Peyer's patch (tissue), 4 donors: ENCODE measurements around the gene ELMOD1. TPM values are rescaled to one million over a fixed set of nuclear protein-coding genes. Genes with fewer than 3 reads are reported as not detected.

ENCODE experiments used
- DNase-seq, 3 donors: peaks; one replicate each; pipeline ENCODE4 v3.0.0-alpha.2; 2017 to 2019
- H3K27ac ChIP-seq, 4 donors: fragments of 200-600 bp; sonication (generic); one replicate each; pipeline ENCODE4 v1.5.1; 2016 to 2019
- H3K27me3 ChIP-seq, 2 donors: fragments of 200-600 bp; sonication (generic); one replicate each; pipeline ENCODE4 v1.5.1; 2019
- H3K36me3 ChIP-seq, 3 donors: fragments of 200-600 bp; sonication (generic); one replicate each; pipeline ENCODE4 v1.5.1; 2016 to 2019
- H3K4me1 ChIP-seq, 4 donors: fragments of 200-600 bp; sonication (generic); one replicate each; pipeline ENCODE4 v1.5.1; 2016 to 2019
- H3K4me3 ChIP-seq, 4 donors: fragments of 200-600 bp; sonication (generic); 1 replicate in 3 of 4; 2 replicates in 1 of 4; pipeline ENCODE4 v1.5.1; 2016 to 2019; ENCODE audit warnings: mild to moderate bottlenecking in 1 of 4
- H3K9me3 ChIP-seq, 4 donors: fragments of 200-600 bp; sonication (generic); one replicate each; pipeline ENCODE4 v1.5.1; 2016 to 2019; ENCODE audit warnings: mild to moderate bottlenecking in 1 of 4
- POLR2A ChIP-seq, 2 donors: fragments of 450-650 bp; IDR thresholded peaks; one replicate each; pipeline ENCODE4 v1.5.1; 2017; ENCODE audit warnings: antibody characterized with exemption in 2 of 2, mild to moderate bottlenecking in 2 of 2, moderate library complexity in 2 of 2
- total RNA-seq, 4 donors: library from RNA; depleted of rRNA; stranded (reverse); fragments of >200 nt; gene quantifications; one replicate each; pipeline ENCODE4 v1.1.0, GENCODE V29; 2016
- TF ChIP-seq, protein P1 (sequence below), 6 experiments: fragments of 450-650 bp in 4 of 6; fragments of 200-600 bp in 2 of 6; sonication (generic) in 1 of 6; IDR thresholded peaks; one replicate each; pipeline ENCODE4 v1.5.1; 2017 to 2019; ENCODE audit warnings: antibody characterized with exemption in 6 of 6, mild to moderate bottlenecking in 3 of 6, moderate library complexity in 1 of 6

ELMOD1 gene
- total RNA-seq, 4 donors from 2014 or later: not detected

- Histone ChIP-seq H3K9me3 (no peaks in the 10 kb centered on the region), H3K4me1 (no peaks in the 10 kb centered on the region), H3K27ac (no peak overlapping the region), H3K4me3 (no peak overlapping the region), H3K27me3 (no peaks in the 10 kb centered on the region), H3K36me3 (no peaks in the 10 kb centered on the region)
- TF ChIP-seq POLR2A (IDR thresholded peaks at IDR 0.05): no peak
- TF ChIP-seq, protein P1, sequence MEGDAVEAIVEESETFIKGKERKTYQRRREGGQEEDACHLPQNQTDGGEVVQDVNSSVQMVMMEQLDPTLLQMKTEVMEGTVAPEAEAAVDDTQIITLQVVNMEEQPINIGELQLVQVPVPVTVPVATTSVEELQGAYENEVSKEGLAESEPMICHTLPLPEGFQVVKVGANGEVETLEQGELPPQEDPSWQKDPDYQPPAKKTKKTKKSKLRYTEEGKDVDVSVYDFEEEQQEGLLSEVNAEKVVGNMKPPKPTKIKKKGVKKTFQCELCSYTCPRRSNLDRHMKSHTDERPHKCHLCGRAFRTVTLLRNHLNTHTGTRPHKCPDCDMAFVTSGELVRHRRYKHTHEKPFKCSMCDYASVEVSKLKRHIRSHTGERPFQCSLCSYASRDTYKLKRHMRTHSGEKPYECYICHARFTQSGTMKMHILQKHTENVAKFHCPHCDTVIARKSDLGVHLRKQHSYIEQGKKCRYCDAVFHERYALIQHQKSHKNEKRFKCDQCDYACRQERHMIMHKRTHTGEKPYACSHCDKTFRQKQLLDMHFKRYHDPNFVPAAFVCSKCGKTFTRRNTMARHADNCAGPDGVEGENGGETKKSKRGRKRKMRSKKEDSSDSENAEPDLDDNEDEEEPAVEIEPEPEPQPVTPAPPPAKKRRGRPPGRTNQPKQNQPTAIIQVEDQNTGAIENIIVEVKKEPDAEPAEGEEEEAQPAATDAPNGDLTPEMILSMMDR (IDR thresholded peaks at IDR 0.05): no peak
- no peak for DNase-seq
Observed at GRCh38 chr11:107677924-107678631, 87.1 kb downstream of the ELMOD1 start.

DNA sequence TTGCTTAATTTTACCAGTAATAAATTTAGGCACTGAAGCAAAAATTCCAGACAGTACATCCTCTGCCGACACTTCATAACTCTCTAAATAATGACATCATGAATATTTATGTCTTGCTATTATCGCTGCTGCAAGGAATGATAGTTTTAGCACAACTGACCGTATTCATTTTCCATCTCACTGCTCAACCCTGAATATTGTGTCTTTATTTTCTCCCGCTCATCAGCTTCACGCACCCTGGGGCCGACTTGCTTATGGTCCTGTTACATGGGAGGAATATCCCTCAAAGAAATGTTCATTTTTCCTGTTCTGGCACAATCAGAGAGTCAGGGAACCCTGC is 87.7 kb downstream of the ELMOD1 start:
- Histone ChIP-seq H3K27ac (no peak overlapping the region), H3K4me3 (no peak overlapping the region), H3K36me3 (no peaks in the 10 kb centered on the region), H3K27me3 (no peaks in the 10 kb centered on the region), H3K4me1 (no peaks in the 10 kb centered on the region), H3K9me3 (no peaks in the 10 kb centered on the region)
- no peak for DNase-seq
- no peak for TF ChIP-seq POLR2A (IDR thresholded peaks at IDR 0.05)
- TF ChIP-seq, protein P1 (IDR thresholded peaks at IDR 0.05): no peak

DNA sequence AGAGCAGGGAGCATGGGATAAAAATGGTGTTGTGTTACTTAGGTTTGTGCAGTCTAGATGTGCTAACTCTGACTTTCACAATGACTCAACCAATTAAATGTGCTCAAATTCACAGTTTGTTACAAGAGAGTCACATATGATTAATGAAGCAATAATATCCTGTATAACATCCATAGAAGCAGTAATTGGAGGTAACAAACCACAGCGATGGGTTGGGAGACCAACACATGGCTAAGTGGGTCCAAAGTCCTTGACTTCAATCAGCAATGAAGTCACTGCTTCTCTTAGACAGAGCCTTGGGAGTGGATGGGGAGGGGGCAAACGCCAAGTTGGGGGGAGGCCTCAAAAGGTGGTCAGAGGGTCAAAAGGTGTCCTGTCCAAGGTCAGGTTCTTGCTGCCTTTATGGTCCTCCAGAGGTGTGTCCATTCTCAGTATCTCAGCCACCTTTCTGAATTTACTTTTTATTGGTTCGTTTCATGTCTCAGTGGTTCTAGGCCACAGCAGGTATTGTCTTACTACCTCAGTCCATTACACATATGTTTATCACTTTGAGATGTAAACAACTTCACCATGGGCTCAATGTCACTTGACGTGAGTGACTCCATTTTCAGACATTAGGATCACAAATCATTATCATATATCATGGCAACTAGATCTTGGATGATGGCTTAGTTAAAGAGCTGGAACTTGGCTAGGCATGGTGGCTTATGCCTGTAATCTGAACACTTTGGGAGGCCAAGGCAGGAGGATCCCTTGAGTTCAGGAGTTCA is 88.5 kb downstream of the ELMOD1 start:
- no peaks in the 10 kb centered on the region for H3K27me3 ChIP-seq
- no peak for DNase-seq
- TF ChIP-seq POLR2A (IDR thresholded peaks at IDR 0.05): no peak
- TF ChIP-seq, protein P1 (IDR thresholded peaks at IDR 0.05): no peak
- H3K27ac ChIP-seq: no peak overlapping the region
- H3K36me3 ChIP-seq: no peaks in the 10 kb centered on the region
- H3K9me3 ChIP-seq: no peaks in the 10 kb centered on the region
- no peak overlapping the region for H3K4me3 ChIP-seq
- H3K4me1 ChIP-seq: no peaks in the 10 kb centered on the region

- no peaks in the 10 kb centered on the region for H3K4me1 ChIP-seq
- DNase-seq: no peak
- H3K36me3 ChIP-seq: no peaks in the 10 kb centered on the region
- H3K27ac ChIP-seq: no peak overlapping the region
- H3K4me3 ChIP-seq: no peak overlapping the region
- H3K9me3 ChIP-seq: no peaks in the 10 kb centered on the region
- H3K27me3 ChIP-seq: no peaks in the 10 kb centered on the region
- TF ChIP-seq, protein P1 (IDR thresholded peaks at IDR 0.05): no peak
- TF ChIP-seq POLR2A (IDR thresholded peaks at IDR 0.05): no peak
Observed at GRCh38 chr11:107682171-107682570, 91.2 kb downstream of the ELMOD1 start.

- no peaks in the 10 kb centered on the region for H3K36me3 ChIP-seq
- no peaks in the 10 kb centered on the region for H3K4me1 ChIP-seq
- no peaks in the 10 kb centered on the region for H3K9me3 ChIP-seq
- no peak overlapping the region for H3K4me3 ChIP-seq
- H3K27ac ChIP-seq: no peak overlapping the region
- no peaks in the 10 kb centered on the region for H3K27me3 ChIP-seq
- DNase-seq: no peak
- no peak for TF ChIP-seq POLR2A (IDR thresholded peaks at IDR 0.05)
- TF ChIP-seq, protein P1 (IDR thresholded peaks at IDR 0.05): no peak
Observed at GRCh38 chr11:107682572-107682971, 91.6 kb downstream of the ELMOD1 start.
